ENCODE measurements around the gene IGSF9B. TPM values are rescaled to one million over a fixed set of nuclear protein-coding genes. Genes with fewer than 3 reads are reported as not detected.

IGSF9B gene
- total and polyA plus RNA-seq, 4 donors = 0.07 to 0.33 (median 0.09) TPM; not detected in 1

GRCh38 chr11:133983660-133984316 lies 27.0 kb upstream of the IGSF9B start:
- TF ChIP-seq YY1 (IDR thresholded peaks at IDR 0.05) (no peak), HNF4A (conservative IDR thresholded peaks at IDR 0.05) (no peak), REST (IDR thresholded peaks at IDR 0.05) (no peak), RXRA (IDR thresholded peaks at IDR 0.05) (no peak), FOXA1 (IDR thresholded peaks at IDR 0.05) (no peak), HNF4G (IDR thresholded peaks at IDR 0.05) (no peak), GABPA (IDR thresholded peaks at IDR 0.05 in 1 of 2, conservative IDR thresholded peaks at IDR 0.05 in 1 of 2) (no peak), MAX (IDR thresholded peaks at IDR 0.05) (no peak), ZBTB33 (IDR thresholded peaks at IDR 0.05) (no peak), JUND (IDR thresholded peaks at IDR 0.05) (no peak), FOXA2 (IDR thresholded peaks at IDR 0.05) (no peak), NR2F2 (IDR thresholded peaks at IDR 0.05) (no peak), CTCF (IDR thresholded peaks at IDR 0.05; ENCODE audit: low read depth, low read length, missing input control) (no peak), RAD21 (IDR thresholded peaks at IDR 0.05) (no peak)
- DNase-seq (ENCODE audit: low spot score) = no peak
- H3K9me3 ChIP-seq (ENCODE audit: control insufficient read depth in 4 of 4, low read length in 3 of 4) = no peaks in the 10 kb centered on the region
- no peaks in the 10 kb centered on the region for H3K27me3 ChIP-seq (ENCODE audit: control insufficient read depth in 4 of 4, insufficient read depth in 4 of 4, low read length in 3 of 4)
- no peak overlapping the region for H3K4me3 ChIP-seq (ENCODE audit: low read depth in 1 of 3, low read length in 3 of 3)
- H3K36me3 ChIP-seq (ENCODE audit: control insufficient read depth in 4 of 4, insufficient read depth in 3 of 4, low read depth in 1 of 4, low read length in 3 of 4) = no peaks in the 10 kb centered on the region
- H3K4me1 ChIP-seq (ENCODE audit: control insufficient read depth in 4 of 4, insufficient read depth in 4 of 4, low read length in 3 of 4) = no peaks in the 10 kb centered on the region
- no peak overlapping the region for H3K9ac ChIP-seq (ENCODE audit: low read depth in 1 of 2, low read length in 2 of 2)
- WGBS = 79% methylated on average over 28 of the region's 28 CpGs
- H3K27ac ChIP-seq (ENCODE audit: low read depth in 1 of 2, low read length in 2 of 2) = no peak overlapping the region

- 76% methylated on average over 12 of the region's 12 CpGs for WGBS
- H3K27me3 ChIP-seq (ENCODE audit: control insufficient read depth in 4 of 4, insufficient read depth in 4 of 4, low read length in 3 of 4) = no peaks in the 10 kb centered on the region
- H3K36me3 ChIP-seq (ENCODE audit: control insufficient read depth in 4 of 4, insufficient read depth in 3 of 4, low read depth in 1 of 4, low read length in 3 of 4) = no peaks in the 10 kb centered on the region
- no peaks in the 10 kb centered on the region for H3K4me1 ChIP-seq (ENCODE audit: control insufficient read depth in 4 of 4, insufficient read depth in 4 of 4, low read length in 3 of 4)
- no peak overlapping the region for H3K4me3 ChIP-seq (ENCODE audit: low read depth in 1 of 3, low read length in 3 of 3)
- H3K9ac ChIP-seq (ENCODE audit: low read depth in 1 of 2, low read length in 2 of 2) = no peak overlapping the region
- no peak overlapping the region for H3K27ac ChIP-seq (ENCODE audit: low read depth in 1 of 2, low read length in 2 of 2)
- DNase-seq (ENCODE audit: low spot score) = no peak
- peaks cover 0 to 2% (median 0%) of the 10 kb centered on the region in 4 donors for H3K9me3 ChIP-seq (ENCODE audit: control insufficient read depth in 4 of 4, low read length in 3 of 4)
- TF ChIP-seq TAF1 (conservative IDR thresholded peaks at IDR 0.05) (no peak), HNF4G (IDR thresholded peaks at IDR 0.05) (no peak), EGR1 (IDR thresholded peaks at IDR 0.05; ENCODE audit: low read depth in 2 of 2) (no peak), MAX (IDR thresholded peaks at IDR 0.05) (no peak), RXRA (IDR thresholded peaks at IDR 0.05) (no peak), CTCF (IDR thresholded peaks at IDR 0.05; ENCODE audit: low read depth, low read length, missing input control) (no peak), ATF3 (IDR thresholded peaks at IDR 0.05) (no peak), HNF4A (conservative IDR thresholded peaks at IDR 0.05) (no peak), REST (IDR thresholded peaks at IDR 0.05) (no peak), FOXA1 (IDR thresholded peaks at IDR 0.05) (no peak), NR2F2 (IDR thresholded peaks at IDR 0.05) (no peak)
Measured at GRCh38 chr11:133982876-133983275, 26.1 kb upstream of the IGSF9B start.

Measured in liver (tissue), 9 donors.